Central memory CD8-positive, alpha-beta T cell (primary cell): ENCODE measurements around the gene PCDHA12.
"Not testable (repeated sequence)": the region's sequence is repeated elsewhere in the genome, so short reads cannot be mapped to it uniquely, and the experiment has no call there.

Experiments used
- ATAC-seq: fragments of 150-1000 bp; cut with Tn5 transposase; replicated peaks from 2 replicates; pipeline ENCODE4 v1.10.0; 2022; ENCODE audit warnings: mild to moderate bottlenecking, moderate FRiP score, moderate number of reproducible peaks; ENCODE audit not compliant: poor library complexity, severe bottlenecking; ENCODE audit errors: extremely low read depth
- DNase-seq, 2 donors: peaks; one replicate each; pipeline ENCODE4 v3.0.0; 2021; ENCODE audit warnings: low spot score in 2 of 2
- H3K27ac Mint-ChIP-seq: one replicate; pipeline ENCODE4 v1.8.0; 2022; ENCODE audit warnings: low read depth, mild to moderate bottlenecking, moderate library complexity, mixed read lengths
- H3K27me3 Mint-ChIP-seq: one replicate; pipeline ENCODE4 v1.8.0; 2022; ENCODE audit warnings: mixed read lengths
- H3K36me3 Mint-ChIP-seq: one replicate; pipeline ENCODE4 v1.8.0; 2022; ENCODE audit warnings: mild to moderate bottlenecking, moderate library complexity, mixed read lengths; ENCODE audit not compliant: insufficient read depth
- H3K4me1 Mint-ChIP-seq: one replicate; pipeline ENCODE4 v1.8.0; 2022; ENCODE audit warnings: mixed read lengths
- H3K4me3 Mint-ChIP-seq: one replicate; pipeline ENCODE4 v1.8.0; 2022; ENCODE audit warnings: mild to moderate bottlenecking, moderate library complexity, mixed read lengths
- H3K9me3 Mint-ChIP-seq: one replicate; pipeline ENCODE4 v1.8.0; 2022; ENCODE audit warnings: mixed read lengths

PCDHA12 gene, protein sequence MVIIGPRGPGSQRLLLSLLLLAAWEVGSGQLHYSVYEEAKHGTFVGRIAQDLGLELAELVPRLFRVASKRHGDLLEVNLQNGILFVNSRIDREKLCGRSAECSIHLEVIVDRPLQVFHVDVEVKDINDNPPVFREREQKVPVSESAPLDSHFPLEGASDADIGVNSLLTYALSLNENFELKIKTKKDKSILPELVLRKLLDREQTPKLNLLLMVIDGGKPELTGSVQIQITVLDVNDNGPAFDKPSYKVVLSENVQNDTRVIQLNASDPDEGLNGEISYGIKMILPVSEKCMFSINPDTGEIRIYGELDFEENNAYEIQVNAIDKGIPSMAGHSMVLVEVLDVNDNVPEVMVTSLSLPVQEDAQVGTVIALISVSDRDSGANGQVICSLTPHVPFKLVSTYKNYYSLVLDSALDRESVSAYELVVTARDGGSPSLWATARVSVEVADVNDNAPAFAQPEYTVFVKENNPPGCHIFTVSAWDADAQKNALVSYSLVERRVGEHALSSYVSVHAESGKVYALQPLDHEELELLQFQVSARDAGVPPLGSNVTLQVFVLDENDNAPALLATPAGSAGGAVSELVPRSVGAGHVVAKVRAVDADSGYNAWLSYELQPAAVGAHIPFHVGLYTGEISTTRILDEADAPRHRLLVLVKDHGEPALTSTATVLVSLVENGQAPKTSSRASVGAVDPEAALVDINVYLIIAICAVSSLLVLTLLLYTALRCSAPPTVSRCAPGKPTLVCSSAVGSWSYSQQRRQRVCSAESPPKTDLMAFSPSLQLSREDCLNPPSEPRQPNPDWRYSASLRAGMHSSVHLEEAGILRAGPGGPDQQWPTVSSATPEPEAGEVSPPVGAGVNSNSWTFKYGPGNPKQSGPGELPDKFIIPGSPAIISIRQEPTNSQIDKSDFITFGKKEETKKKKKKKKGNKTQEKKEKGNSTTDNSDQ

DNA sequence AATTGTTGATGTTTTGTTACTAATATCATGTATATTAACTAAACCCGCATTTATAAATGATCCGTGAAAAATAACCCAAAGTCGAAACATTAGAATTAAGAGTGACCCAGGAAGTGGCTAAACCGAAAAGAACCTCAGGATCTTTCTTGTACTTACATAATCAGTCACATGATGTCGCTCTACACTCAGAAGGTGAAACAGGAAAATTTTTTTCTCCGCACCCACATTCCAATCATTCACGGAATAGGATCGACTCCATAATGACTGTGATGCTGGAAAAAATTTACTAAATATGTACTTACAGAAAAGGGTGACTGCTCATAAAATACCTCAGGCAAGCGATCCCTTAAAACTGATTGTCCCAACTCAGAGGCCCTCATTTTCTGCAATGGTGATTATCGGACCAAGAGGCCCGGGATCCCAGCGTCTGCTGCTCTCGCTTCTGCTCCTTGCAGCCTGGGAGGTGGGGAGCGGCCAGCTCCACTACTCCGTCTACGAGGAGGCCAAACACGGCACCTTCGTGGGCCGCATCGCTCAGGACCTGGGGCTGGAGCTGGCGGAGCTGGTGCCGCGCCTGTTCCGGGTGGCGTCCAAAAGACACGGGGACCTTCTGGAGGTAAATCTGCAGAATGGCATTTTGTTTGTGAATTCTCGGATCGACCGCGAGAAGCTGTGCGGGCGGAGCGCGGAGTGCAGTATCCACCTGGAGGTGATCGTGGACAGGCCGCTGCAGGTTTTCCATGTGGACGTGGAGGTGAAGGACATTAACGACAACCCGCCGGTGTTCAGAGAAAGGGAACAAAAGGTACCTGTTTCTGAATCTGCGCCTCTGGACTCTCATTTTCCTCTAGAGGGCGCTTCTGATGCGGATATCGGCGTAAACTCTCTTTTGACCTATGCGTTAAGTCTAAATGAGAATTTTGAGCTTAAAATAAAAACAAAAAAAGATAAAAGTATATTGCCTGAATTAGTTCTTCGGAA lies at the start of gene PCDHA12:
PCDHA12 (plus strand) TSS at position 224 of the 981 bp plus-strand sequence; CDS start at position 389, 165 bp downstream.
- no peak within 1 kb of the TSS for H3K27ac Mint-ChIP-seq
- no peak for DNase-seq
- H3K4me3 Mint-ChIP-seq, result no peak within 1 kb of the TSS
- no peaks in the 10 kb centered on the region for H3K36me3 Mint-ChIP-seq
- H3K4me1 Mint-ChIP-seq, result no peaks in the 10 kb centered on the region
- H3K27me3 Mint-ChIP-seq, result peaks cover 20% of the 10 kb centered on the region
- H3K9me3 Mint-ChIP-seq, result peaks cover 6% of the 10 kb centered on the region
- no peak for ATAC-seq

DNA sequence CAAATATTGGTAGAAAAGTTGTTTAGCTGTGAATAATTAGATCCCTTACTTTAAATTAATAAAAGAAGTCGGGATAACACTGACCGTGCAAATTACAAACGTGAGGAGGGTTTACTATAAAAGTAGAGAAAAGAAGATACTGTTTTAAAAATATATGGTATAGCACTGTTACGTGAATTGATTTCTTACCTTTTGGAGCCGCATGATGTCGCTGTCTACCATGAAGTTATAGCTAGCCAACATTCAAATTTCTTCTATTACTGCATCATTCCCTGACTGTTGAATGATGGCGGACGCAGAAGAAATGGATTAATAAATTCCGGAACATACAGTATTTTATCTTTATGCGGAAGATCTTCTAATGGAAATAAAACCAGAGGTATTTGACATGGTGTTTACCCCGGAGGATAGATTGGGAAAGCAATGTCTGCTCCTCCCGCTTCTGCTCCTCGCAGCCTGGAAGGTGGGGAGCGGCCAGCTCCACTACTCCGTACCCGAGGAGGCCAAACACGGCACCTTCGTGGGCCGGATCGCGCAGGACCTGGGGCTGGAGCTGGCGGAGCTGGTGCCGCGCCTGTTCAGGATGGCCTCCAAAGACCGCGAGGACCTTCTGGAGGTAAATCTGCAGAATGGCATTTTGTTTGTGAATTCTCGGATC lies 47.3 kb upstream of the PCDHA12 start, which contains the start of gene PCDHA6:
PCDHA6 (plus strand) TSS at position 257 of the 658 bp plus-strand sequence; CDS start at position 389, 132 bp downstream.
- Mint-ChIP-seq H3K27ac (no peak within 1 kb of the TSS), H3K27me3 (peaks cover 44% of the 10 kb centered on the region), H3K4me3 (no peak within 1 kb of the TSS), H3K4me1 (no peaks in the 10 kb centered on the region), H3K36me3 (no peaks in the 10 kb centered on the region), H3K9me3 (no peaks in the 10 kb centered on the region)
- ATAC-seq (no peak), DNase-seq (no peak)

DNA sequence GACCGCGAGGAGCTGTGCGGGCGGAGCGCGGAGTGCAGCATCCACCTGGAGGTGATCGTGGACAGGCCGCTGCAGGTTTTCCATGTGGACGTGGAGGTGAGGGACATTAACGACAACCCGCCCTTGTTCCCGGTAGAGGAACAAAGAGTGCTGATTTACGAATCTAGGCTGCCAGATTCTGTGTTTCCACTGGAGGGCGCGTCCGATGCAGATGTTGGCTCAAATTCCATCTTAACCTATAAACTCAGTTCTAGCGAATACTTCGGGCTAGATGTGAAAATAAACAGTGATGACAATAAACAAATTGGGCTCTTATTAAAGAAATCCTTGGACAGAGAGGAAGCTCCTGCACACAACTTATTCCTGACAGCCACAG lies 46.8 kb upstream of the PCDHA12 start:
- H3K9me3 Mint-ChIP-seq, result no peaks in the 10 kb centered on the region

DNA sequence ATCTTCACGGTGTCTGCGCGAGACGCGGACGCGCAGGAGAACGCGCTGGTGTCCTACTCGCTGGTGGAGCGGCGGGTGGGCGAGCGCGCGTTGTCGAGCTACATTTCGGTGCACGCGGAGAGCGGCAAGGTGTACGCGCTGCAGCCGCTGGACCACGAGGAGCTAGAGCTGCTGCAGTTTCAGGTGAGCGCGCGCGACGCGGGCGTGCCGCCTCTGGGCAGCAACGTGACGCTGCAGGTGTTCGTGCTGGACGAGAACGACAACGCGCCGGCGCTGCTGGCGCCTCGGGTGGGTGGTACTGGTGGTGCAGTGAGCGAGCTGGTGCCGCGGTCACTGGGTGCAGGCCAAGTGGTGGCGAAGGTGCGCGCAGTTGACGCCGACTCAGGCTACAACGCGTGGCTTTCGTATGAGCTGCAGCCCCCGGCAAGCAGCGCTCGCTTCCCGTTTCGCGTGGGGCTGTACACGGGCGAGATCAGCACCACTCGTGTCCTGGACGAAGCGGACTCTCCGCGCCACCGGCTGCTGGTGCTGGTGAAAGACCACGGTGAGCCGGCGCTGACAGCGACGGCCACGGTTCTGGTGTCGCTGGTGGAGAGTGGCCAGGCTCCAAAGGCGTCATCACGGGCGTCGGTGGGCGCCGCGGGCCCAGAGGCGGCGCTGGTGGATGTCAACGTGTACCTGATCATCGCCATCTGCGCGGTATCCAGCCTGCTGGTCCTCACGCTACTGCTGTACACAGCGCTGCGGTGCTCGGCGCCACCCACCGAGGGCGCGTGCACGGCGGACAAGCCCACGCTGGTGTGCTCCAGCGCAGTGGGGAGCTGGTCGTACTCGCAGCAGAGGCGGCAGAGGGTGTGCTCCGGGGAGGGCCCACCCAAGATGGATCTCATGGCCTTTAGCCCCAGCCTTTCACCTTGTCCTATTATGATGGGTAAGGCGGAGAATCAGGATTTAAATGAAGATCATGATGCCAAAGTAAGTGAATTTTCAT lies 45.3 kb upstream of the PCDHA12 start:
- H3K36me3 Mint-ChIP-seq, result not testable (repeated sequence)
- peaks cover 50% of the 10 kb centered on the region for H3K27me3 Mint-ChIP-seq

More for the DNA sequence above, 46.8 kb upstream of the PCDHA12 start:
- H3K4me3 Mint-ChIP-seq, result no peak overlapping the region
- no peaks in the 10 kb centered on the region for H3K36me3 Mint-ChIP-seq
- H3K4me1 Mint-ChIP-seq, result no peaks in the 10 kb centered on the region
- DNase-seq (no peak), ATAC-seq (no peak)
- H3K27ac Mint-ChIP-seq, result no peak overlapping the region
- peaks cover 49% of the 10 kb centered on the region for H3K27me3 Mint-ChIP-seq

DNA sequence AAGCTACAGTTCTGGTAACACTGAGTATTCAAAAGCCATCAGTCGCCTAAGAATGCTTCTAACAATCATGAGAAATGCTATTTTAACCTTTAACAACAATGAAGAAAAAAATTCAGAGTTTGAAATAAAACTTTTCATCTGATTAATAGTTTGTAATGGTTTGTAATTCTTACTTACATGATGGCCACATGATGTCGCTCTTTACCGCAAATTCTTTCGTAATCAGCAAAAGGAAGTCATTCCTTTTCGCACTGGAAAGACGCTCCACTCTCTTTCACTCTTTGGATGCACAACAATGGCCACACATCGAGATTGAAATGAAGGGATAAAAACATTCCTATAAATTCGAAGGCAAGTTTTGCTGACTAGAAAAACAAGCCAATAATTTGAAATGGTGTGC lies 41.1 kb upstream of the PCDHA12 start, which contains the start of gene PCDHA7:
PCDHA7 (plus strand) TSS at position 277 of the 400 bp plus-strand sequence; CDS start at position 392, 115 bp downstream.
- no peak within 1 kb of the TSS for H3K4me3 Mint-ChIP-seq
- H3K27me3 Mint-ChIP-seq, result peaks cover 25% of the 10 kb centered on the region
- ATAC-seq, result no peak
- DNase-seq, result no peak
- peaks cover 3% of the 10 kb centered on the region for H3K36me3 Mint-ChIP-seq
- no peaks in the 10 kb centered on the region for H3K4me1 Mint-ChIP-seq
- no peak within 1 kb of the TSS for H3K27ac Mint-ChIP-seq
- H3K9me3 Mint-ChIP-seq, result no peaks in the 10 kb centered on the region

More for the DNA sequence above, 45.3 kb upstream of the PCDHA12 start:
- ATAC-seq, DNase-seq, H3K27ac Mint-ChIP-seq, H3K4me1 Mint-ChIP-seq, H3K9me3 Mint-ChIP-seq, H3K4me3 Mint-ChIP-seq: not testable (repeated sequence)

DNA sequence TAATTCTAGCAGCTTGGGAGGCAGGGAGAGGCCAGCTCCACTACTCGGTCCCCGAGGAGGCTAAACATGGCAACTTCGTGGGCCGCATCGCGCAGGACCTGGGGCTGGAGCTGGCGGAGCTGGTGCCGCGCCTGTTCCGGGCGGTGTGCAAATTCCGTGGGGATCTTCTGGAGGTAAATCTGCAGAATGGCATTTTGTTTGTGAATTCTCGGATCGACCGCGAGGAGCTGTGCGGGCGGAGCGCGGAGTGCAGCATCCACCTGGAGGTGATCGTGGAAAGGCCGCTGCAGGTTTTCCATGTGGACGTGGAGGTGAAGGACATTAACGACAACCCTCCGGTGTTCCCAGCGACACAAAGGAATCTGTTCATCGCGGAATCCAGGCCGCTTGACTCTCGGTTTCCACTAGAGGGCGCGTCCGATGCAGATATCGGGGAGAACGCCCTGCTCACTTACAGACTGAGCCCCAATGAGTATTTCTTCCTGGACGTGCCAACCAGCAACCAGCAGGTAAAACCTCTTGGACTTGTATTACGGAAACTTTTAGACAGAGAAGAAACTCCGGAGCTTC lies 40.6 kb upstream of the PCDHA12 start:
- not testable (repeated sequence) for H3K36me3 Mint-ChIP-seq, DNase-seq, H3K27ac Mint-ChIP-seq, H3K4me3 Mint-ChIP-seq, H3K4me1 Mint-ChIP-seq, ATAC-seq, H3K9me3 Mint-ChIP-seq
- H3K27me3 Mint-ChIP-seq, result peaks cover 29% of the 10 kb centered on the region

DNA sequence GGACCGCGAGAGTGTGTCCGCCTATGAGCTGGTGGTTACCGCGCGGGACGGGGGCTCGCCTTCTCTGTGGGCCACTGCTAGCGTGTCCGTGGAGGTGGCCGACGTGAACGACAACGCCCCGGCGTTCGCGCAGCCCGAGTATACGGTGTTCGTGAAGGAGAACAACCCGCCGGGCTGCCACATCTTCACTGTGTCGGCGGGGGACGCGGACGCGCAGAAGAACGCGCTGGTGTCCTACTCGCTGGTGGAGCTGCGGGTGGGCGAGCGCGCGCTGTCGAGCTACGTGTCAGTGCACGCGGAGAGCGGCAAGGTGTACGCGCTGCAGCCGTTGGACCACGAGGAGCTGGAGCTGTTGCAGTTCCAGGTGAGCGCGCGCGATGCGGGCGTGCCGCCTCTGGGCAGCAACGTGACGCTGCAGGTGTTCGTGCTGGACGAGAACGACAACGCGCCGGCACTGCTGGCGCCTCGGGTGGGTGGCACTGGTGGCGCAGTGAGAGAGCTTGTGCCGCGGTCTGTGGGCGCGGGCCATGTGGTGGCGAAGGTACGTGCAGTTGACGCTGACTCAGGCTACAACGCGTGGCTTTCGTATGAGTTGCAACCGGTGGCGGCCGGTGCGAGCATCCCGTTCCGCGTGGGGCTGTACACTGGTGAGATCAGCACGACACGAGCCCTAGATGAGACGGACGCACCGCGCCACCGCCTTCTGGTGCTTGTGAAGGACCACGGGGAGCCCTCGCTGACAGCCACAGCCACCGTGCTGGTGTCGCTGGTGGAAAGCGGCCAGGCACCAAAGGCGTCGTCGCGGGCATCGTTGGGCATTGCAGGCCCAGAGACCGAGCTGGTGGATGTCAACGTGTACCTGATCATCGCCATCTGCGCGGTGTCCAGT lies 39.2 kb upstream of the PCDHA12 start:
- ATAC-seq, result no peak
- Mint-ChIP-seq H3K36me3 (peaks cover 3% of the 10 kb centered on the region), H3K27ac (no peak overlapping the region), H3K27me3 (peaks cover 37% of the 10 kb centered on the region), H3K4me3 (no peak overlapping the region), H3K4me1 (no peaks in the 10 kb centered on the region), H3K9me3 (no peaks in the 10 kb centered on the region)
- DNase-seq, result no peak

DNA sequence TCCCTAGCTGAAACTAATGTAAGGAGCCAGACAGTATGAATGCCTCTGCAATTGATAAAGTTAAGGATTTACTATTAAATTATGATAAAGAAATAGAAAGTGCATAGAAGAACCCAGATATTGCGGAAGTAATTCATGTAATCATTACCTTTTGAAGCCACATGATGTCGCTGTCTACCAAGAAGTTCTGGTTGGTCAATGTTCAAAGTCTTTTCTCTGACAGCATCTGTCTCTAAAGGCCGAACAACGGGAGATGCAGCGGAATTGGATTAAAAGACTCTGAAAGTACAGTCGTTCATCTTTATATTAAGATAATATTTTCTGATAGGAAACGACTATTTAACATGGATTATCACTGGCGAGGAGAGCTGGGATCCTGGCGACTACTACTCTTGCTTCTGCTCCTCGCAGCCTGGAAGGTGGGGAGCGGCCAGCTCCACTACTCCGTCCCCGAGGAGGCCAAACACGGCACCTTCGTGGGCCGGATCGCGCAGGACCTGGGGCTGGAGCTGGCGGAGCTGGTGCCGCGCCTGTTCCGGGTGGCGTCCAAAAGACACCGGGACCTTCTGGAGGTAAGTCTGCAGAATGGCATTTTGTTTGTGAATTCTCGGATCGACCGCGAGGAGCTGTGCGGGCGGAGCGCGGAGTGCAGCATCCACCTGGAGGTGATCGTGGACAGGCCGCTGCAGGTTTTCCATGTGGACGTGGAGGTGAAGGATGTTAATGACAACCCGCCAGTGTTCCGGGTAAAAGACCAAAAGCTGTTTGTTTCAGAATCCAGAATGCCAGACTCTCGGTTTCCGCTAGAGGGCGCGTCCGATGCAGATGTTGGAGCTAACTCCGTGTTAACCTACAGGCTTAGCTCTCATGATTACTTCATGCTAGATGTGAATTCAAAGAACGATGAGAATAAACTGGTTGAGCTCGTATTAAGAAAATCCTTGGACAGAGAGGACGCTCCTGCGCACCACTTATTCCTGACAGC lies 33.8 kb upstream of the PCDHA12 start, which contains the start of gene PCDHA8:
PCDHA8 (plus strand) TSS at position 210 of the 985 bp plus-strand sequence; CDS start at position 345, 135 bp downstream.
- H3K4me3 Mint-ChIP-seq, result no peak within 1 kb of the TSS
- H3K27me3 Mint-ChIP-seq, result peaks cover 24% of the 10 kb centered on the region
- H3K4me1 Mint-ChIP-seq, result no peaks in the 10 kb centered on the region
- ATAC-seq (no peak), DNase-seq (no peak)
- H3K9me3 Mint-ChIP-seq, result no peaks in the 10 kb centered on the region
- no peaks in the 10 kb centered on the region for H3K36me3 Mint-ChIP-seq
- H3K27ac Mint-ChIP-seq, result no peak within 1 kb of the TSS
